AG09309 (cell line): Measurements from ENCODE around the gene ABAT.
"Not testable (repeated sequence)": the region's sequence is repeated elsewhere in the genome, so short reads cannot be mapped to it uniquely, and the experiment has no call there.

Experiments used
- DNase-seq: peaks from one replicate; pipeline ENCODE4 v3.0.0-alpha.2; 2010; ENCODE audit warnings: low read depth
- H3K4me3 ChIP-seq: 2 replicates; pipeline ENCODE4 v1.5.1; 2011; ENCODE audit warnings: mild to moderate bottlenecking, low read depth, low read length, moderate library complexity; ENCODE audit not compliant: control insufficient read depth
- TF ChIP-seq, protein P1 (sequence below): IDR thresholded peaks from 2 replicates; pipeline ENCODE4 v1.5.1; 2011; ENCODE audit warnings: mild to moderate bottlenecking, low read depth, low read length, inconsistent platforms; ENCODE audit not compliant: insufficient read depth, control insufficient read depth; ENCODE audit errors: missing control alignments

Gene ABAT

DNA sequence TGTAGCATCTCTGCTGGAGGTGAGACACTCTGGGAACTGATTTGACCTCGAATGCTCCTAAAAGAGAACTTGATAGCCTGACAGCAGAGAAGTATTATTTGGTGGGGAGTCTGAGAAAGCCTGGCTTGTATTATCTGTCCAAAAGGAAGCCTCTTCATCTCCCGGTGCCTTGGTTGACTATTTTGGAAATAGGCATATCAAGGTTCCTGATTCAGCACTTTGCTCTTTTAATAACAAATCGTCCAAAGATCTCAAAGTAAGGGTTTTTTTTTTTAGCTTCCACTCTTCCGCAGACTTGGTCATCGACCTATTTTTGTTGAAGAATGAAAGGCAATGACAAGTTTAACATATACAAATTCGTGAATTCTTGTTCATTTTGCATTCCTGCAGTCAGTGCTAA lies 108.3 kb downstream of the ABAT start:
- DNase-seq: no peak
- no peak overlapping the region for H3K4me3 ChIP-seq
- TF ChIP-seq, protein P1, sequence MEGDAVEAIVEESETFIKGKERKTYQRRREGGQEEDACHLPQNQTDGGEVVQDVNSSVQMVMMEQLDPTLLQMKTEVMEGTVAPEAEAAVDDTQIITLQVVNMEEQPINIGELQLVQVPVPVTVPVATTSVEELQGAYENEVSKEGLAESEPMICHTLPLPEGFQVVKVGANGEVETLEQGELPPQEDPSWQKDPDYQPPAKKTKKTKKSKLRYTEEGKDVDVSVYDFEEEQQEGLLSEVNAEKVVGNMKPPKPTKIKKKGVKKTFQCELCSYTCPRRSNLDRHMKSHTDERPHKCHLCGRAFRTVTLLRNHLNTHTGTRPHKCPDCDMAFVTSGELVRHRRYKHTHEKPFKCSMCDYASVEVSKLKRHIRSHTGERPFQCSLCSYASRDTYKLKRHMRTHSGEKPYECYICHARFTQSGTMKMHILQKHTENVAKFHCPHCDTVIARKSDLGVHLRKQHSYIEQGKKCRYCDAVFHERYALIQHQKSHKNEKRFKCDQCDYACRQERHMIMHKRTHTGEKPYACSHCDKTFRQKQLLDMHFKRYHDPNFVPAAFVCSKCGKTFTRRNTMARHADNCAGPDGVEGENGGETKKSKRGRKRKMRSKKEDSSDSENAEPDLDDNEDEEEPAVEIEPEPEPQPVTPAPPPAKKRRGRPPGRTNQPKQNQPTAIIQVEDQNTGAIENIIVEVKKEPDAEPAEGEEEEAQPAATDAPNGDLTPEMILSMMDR: no peak

DNA sequence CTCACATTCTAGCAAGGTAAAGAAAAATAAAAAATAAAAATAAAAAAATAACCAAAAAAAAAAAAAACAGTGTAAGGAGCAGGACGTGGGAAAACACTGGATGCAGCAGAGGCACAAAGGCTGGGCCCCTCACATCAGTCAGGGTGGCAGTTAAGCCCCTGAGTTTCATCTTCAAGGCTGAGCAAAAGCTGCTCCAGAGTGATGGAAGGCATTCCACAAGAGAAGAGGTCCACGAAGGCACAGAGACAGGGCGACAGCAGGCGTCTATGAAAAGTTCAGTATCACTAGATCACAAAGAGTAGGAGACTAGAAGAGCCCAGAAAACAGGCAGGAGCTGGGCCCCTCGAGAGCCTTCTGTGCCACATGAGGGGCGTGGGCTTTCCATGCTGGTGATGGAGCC lies 111.0 kb downstream of the ABAT start:
- no peak for DNase-seq
- TF ChIP-seq, protein P1: no peak
- H3K4me3 ChIP-seq: no peak overlapping the region

DNA sequence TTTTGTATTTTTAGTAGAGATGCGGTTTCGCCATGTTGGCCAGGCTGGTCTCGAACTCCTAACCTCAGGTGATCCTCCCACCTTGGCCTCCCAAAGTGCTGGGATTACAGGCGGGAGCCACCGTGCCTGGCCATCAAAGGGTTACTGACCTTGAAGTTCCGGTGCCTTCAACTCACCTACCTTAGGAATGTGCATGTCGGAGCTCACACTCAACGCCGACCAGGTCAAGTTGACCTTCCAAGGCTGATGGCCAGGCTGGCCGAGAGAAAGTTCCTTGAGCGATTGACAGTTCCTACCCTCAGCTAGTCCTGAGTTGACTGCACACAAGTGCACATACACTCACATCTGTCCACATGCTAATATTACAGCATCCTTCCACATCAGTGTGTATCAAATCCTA lies 111.9 kb downstream of the ABAT start:
- DNase-seq, H3K4me3 ChIP-seq: not testable (repeated sequence)

DNA sequence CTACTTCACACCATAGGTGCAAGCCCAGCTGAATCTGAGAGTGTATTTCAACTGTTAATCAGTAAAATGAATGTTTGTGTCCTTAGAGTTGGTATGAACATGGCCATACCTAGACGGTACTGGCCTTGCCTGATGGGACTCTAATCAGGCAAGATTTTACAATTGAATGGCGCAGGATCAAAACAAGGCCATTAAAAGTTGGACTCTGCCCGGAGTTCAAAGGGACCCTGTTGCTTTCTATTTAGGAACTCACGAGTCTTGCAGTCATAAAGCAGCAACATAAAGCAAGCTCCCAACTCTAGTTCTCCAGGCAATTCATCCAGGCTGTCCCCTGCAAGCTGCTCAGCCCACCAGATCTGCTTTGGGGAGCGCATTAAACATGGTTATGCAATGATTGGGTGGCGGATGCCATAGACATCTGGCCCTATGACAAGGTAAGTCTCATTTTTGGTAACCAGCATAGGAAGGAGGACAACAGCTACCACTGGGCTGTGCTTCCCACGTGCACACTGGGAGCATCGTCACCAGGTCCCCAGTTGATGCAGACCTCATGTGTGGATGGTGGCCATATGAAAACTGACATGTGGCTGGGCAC lies 114.3 kb downstream of the ABAT start:
- no peak for DNase-seq
- TF ChIP-seq, protein P1: no peak

DNA sequence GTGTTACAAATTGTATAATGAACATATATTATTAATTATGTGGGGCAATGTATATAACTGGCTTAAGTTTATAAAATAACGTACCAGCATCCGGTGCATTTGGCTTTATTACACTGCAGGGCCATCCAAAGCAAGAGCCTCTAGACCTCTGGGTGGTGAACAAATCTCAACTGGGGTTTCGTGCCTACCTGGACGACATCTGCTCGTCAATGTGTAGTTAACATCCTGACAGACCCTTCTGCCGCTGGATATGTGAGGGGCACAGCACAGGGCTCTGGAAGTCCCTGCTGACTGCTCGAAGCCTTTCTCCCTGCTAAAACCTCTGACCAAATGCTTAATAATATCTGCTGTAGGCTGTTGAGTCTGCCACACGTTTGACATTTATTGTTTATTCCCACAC lies 120.7 kb downstream of the ABAT start:
- TF ChIP-seq, protein P1: no peak
- H3K4me3 ChIP-seq: no peak overlapping the region
- no peak for DNase-seq

More for the DNA sequence above, 114.3 kb downstream of the ABAT start:
- no peak overlapping the region for H3K4me3 ChIP-seq

DNA sequence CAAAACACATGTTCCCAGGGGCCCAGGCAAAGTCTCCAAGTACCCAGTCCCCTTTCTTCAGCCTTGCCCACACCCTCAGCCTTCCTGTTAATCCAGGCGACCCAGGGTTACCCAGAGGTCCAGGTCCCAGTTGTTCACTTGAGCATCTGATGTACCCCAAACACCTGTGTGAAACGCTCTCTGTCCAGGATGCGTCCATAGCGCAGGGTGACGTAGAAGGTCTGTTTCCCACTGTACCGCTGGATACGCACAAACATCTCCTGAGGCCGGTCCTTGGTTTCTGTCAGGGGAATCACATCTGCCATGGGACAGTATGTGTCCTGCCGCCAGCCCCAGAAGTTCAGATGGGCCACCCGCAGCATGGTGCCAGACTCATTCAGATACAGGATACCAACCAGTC lies 121.4 kb downstream of the ABAT start:
- no peak for DNase-seq
- TF ChIP-seq, protein P1: no peak
- H3K4me3 ChIP-seq: no peak overlapping the region

DNA sequence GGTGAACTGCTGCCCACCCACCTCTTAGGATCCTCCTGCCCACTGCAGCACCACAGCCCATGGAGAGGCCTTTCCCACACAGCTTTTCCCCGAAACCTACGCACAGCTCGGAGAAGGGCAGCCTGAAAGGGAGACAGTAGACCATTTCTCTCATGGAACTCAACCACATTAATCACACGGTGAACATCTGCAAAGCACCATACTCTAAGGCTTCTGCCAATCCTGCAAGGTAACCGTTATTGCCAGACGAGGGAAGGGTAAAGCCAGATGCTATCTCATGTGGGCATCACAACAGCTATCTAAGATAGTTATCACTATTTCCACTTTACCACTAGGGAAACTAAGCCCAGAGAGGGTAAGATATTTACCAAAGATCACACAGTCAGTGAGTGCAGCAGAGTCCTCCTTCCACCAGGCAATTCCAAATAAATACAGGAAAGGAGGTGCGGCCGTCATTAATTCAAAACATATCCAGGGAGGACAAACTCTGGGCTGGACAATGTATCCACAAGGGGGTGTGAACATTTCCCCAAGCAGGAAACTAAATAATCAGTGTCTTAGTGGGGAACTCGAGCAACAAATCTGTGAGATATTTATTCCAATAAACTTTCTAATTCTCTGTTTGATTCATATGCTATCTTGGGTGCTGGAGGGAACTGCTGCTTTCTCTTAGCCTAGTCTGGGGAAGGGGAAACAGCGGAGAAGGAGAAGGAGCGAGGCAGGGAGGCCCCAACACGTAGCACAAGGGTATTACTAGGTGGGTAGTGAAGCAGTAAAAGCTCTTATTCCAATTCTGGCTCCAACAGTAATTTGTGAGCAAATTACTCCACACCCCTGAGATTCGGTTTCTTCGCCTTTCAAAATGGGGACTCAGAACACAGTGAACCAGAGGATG lies 122.3 kb downstream of the ABAT start:
- TF ChIP-seq, protein P1: no peak
- no peak for DNase-seq
- peak overlapping the region; percentile 86 for H3K4me3 ChIP-seq
